Colonic mucosa (tissue), 4 donors: Measurements from ENCODE around the gene LOXL3. TPM values are rescaled to one million over a fixed set of nuclear protein-coding genes. Genes with fewer than 3 reads are reported as not detected.

Experiments
- DNase-seq: peaks from one replicate; pipeline ENCODE4 v3.0.0-alpha.2; 2020
- H3K27ac ChIP-seq: fragments of 200-600 bp; one replicate; pipeline ENCODE4 v1.8.0; 2021
- H3K27me3 ChIP-seq: fragments of 200-600 bp; one replicate; pipeline ENCODE4 v1.8.0; 2021
- H3K36me3 ChIP-seq: fragments of 200-600 bp; one replicate; pipeline ENCODE4 v1.8.0; 2021
- H3K4me1 ChIP-seq: fragments of 200-600 bp; one replicate; pipeline ENCODE4 v1.8.0; 2021; ENCODE audit warnings: mild to moderate bottlenecking
- H3K4me3 ChIP-seq: fragments of 200-600 bp; one replicate; pipeline ENCODE4 v1.8.0; 2021
- H3K9ac ChIP-seq, 2 donors: one replicate each; pipeline ENCODE4 v1.7.0; 2013; ENCODE audit warnings: control low read depth in 2 of 2, low read depth in 2 of 2, low read length in 2 of 2
- H3K9me3 ChIP-seq: fragments of 200-600 bp; one replicate; pipeline ENCODE4 v1.8.0; 2021
- intact Hi-C: fragments of 100-400 bp; cut with DNase I; formaldehyde crosslinking; loops from one replicate; pipeline ENCODE4 v1.14.1; 2022
- total RNA-seq, 2 donors: library from RNA; stranded (reverse); fragmentation: NEBNext Ultra II Directional in 1 of 2; extraction: Animal tissue kit (Norgen Biotek cat#: 25700) in 1 of 2; gene quantifications; one replicate each; pipeline ENCODE4 v1.2.1, GENCODE V29; 2021
- TF ChIP-seq, protein P1 (sequence below): fragments of 200-600 bp; IDR thresholded peaks from one replicate; pipeline ENCODE4 v1.8.0; 2022; ENCODE audit warnings: antibody characterized with exemption, mild to moderate bottlenecking
- donor health status: healthy.
- donor health status: DM: no; HTN: no; CAD: no.
- donor health status: DM: no; HTN: no; CAD: no.

The LOXL3 gene
- total RNA-seq, 2 donors from 2014 or later = 2.9 to 4.7 TPM

DNA sequence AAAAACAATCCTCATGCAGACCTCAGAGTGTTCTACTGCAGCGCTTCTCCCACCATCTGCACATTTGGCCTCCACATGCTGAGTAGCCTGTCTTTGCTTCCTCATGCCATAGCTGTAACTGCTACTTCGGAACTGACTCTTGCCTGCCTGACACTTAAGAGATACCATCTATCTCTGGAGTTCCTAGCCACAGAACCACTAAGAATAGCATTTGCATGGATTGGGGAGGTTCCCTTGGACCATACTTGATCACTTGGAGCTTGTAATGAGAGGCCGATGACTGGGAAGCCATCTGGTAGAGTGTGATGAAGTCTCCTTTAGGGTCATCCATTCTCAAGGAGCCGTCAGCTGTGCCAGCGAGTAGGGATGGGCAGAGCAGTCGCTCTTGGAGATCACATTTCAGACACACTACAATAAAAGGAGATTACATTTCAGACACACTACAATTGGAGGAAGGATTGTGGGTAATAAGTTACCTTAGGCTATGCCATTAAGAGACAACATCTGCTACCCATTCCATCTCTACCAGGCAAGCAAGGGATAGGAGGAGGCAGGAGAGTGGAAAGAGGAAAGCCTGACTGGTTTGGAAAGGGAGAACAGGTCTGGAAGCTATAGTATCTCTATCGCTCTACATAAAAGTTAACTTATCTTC is 22.6 kb upstream of the LOXL3 start:
- H3K4me1 ChIP-seq = no peaks in the 10 kb centered on the region
- H3K4me3 ChIP-seq = no peak overlapping the region
- H3K36me3 ChIP-seq = no peaks in the 10 kb centered on the region
- intact Hi-C loops = no loop called here
- no peaks in the 10 kb centered on the region for H3K9me3 ChIP-seq
- H3K9ac ChIP-seq = no peak overlapping the region
- no peak for DNase-seq
- TF ChIP-seq, protein P1, sequence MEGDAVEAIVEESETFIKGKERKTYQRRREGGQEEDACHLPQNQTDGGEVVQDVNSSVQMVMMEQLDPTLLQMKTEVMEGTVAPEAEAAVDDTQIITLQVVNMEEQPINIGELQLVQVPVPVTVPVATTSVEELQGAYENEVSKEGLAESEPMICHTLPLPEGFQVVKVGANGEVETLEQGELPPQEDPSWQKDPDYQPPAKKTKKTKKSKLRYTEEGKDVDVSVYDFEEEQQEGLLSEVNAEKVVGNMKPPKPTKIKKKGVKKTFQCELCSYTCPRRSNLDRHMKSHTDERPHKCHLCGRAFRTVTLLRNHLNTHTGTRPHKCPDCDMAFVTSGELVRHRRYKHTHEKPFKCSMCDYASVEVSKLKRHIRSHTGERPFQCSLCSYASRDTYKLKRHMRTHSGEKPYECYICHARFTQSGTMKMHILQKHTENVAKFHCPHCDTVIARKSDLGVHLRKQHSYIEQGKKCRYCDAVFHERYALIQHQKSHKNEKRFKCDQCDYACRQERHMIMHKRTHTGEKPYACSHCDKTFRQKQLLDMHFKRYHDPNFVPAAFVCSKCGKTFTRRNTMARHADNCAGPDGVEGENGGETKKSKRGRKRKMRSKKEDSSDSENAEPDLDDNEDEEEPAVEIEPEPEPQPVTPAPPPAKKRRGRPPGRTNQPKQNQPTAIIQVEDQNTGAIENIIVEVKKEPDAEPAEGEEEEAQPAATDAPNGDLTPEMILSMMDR = no peak
- no peak overlapping the region for H3K27ac ChIP-seq
- no peaks in the 10 kb centered on the region for H3K27me3 ChIP-seq

DNA sequence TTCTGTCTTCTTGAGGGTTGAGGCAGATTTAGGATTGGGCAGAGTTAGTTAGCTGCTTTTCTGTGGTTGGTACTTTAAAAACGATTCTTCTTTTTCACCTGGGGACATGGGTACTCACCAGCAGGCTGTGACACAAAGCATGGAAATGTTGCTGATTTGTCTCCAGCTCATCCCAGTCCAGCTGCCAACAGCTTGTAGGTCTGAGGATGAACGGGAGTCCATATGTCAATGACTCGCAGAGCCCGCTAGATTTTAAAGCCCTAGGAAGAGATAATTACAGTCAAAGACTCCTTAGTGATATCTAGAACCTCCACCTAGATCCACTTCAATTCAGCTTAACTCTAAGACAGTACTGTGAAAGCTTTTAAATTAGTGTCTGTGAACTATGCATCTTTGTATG is 21.6 kb upstream of the LOXL3 start:
- Histone ChIP-seq H3K9me3 (no peaks in the 10 kb centered on the region), H3K27me3 (no peaks in the 10 kb centered on the region), H3K9ac (no peak overlapping the region), H3K36me3 (no peaks in the 10 kb centered on the region), H3K27ac (no peak overlapping the region), H3K4me1 (no peaks in the 10 kb centered on the region), H3K4me3 (no peak overlapping the region)
- intact Hi-C loops = no loop called here
- TF ChIP-seq, protein P1 = no peak
- no peak for DNase-seq

DNA sequence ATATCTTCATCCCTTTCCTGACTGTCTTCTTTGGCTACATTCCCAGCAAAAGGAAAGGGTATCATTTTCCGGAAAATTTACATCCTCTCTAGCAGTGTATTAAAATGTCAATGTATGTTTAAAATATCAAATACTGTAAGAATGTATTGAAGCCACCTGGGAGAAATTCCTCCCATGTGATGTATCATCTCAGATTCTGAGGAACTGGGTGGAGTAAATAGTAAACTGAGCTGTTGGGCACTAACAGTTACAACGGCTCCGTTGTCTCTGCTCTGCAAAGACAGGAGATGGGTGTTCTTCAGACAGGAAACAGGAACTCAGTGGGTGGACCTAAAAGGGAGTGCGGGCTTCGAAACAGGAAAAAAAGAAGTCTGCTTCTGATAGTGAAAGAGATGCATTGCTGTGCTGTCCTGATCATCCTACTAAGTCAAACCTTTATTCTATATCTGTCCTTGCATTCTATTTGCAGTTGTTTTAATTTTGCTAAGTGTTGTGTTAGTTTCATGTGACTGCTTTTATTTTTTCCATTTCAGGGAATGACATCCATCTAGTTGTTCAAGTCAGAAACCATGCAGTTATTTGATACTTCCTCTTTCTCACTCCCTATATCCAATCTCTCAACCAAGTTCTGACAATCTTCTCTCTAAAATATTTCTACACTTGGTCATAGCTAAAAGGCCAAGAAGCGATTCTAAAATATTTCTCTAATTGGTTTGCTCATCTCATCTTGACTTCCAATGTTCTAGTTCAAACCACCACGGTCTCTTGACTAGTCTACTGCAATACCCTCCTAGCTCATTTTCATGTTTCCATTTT is 20.2 kb upstream of the LOXL3 start:
- TF ChIP-seq, protein P1 = no peak
- no peaks in the 10 kb centered on the region for H3K4me1 ChIP-seq
- no peaks in the 10 kb centered on the region for H3K9me3 ChIP-seq
- H3K9ac ChIP-seq = no peak overlapping the region
- intact Hi-C loops = no loop called here
- no peaks in the 10 kb centered on the region for H3K27me3 ChIP-seq
- H3K4me3 ChIP-seq = no peak overlapping the region
- DNase-seq = no peak
- no peaks in the 10 kb centered on the region for H3K36me3 ChIP-seq
- H3K27ac ChIP-seq = no peak overlapping the region

DNA sequence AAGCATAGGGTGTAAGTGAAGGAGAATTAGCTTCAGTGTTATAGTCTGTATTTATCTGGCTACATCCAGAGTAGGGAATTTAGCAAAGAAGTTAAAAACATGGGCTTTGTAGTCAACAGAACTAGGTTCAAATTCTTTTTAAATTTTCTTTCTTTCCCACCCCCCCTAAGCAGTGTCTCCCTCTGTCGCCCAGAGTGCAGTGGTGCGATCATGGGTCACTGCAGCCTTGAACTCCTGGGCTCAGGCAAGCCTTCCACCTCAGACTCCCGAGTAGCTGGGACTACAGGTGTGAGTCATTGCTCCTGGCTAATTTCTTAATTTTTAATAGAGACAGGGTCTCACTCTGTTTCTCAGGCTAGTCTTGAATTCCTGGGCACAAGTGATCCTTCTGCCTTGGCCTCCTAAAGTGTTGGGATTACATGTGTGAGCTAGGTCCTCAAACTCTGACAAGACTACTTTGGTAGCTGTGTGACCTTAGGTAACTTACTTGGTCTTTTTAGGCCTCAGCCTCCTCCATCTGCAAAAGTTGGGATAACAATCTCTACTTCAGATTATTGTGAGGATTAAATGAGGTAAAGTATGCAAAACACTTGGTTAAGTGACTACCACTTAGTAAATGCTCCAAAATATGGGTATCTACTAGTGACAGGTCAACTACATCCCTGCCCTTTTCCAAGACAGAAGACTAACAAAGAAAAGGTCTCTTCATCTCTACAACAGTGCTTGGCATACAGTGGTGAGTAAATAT is 18.6 kb upstream of the LOXL3 start:
- Histone ChIP-seq H3K9ac (no peak overlapping the region), H3K4me3 (no peak overlapping the region), H3K4me1 (no peaks in the 10 kb centered on the region), H3K27ac (no peak overlapping the region), H3K9me3 (no peaks in the 10 kb centered on the region), H3K27me3 (no peaks in the 10 kb centered on the region), H3K36me3 (no peaks in the 10 kb centered on the region)
- intact Hi-C loops = no loop called here
- no peak for DNase-seq
- TF ChIP-seq, protein P1 = no peak

DNA sequence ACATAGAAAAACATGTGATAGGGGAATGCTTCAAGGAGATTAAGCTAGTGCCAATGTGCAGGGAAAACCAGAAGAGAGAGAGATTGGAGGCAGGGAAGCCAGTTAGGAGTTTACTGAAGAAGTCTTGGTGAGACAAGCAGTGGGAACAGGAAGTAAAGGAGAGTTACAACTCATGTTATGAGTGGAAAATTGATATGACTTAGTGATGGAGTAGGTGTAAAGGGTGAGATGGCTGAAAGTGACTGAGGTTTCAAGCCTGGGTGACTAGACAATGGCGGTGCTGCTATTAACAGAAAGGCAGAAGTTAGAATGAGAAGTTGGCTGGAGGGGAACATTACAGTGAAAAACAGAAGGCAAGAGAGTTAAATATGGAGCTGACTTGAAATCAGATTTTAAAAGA is 17.3 kb upstream of the LOXL3 start:
- Histone ChIP-seq H3K27ac (no peak overlapping the region), H3K9me3 (no peaks in the 10 kb centered on the region), H3K4me1 (no peaks in the 10 kb centered on the region), H3K27me3 (no peaks in the 10 kb centered on the region), H3K9ac (no peak overlapping the region), H3K4me3 (no peak overlapping the region), H3K36me3 (no peaks in the 10 kb centered on the region)
- DNase-seq = no peak
- TF ChIP-seq, protein P1 = no peak
- intact Hi-C loops = no loop called here
